Inflammatory macrophage treated with lipopolysaccharide for 4 hours (primary cell): Measurements from ENCODE around the gene NPDC1.
A peak's percentile ranks its signal among the peaks of the same experiment; 100 is the strongest.
"Not testable (repeated sequence)": the region's sequence is repeated elsewhere in the genome, so short reads cannot be mapped to it uniquely, and the experiment has no call there.

Source experiments
- DNase-seq: peaks from one replicate; pipeline ENCODE4 v3.0.0-alpha.2; 2020

NPDC1 gene

GRCh38 chr9:137074657-137075274, 28.8 kb upstream of the NPDC1 start:
- DNase-seq = no peak

- no peak for DNase-seq
Observed at GRCh38 chr9:137073992-137074399, 28.0 kb upstream of the NPDC1 start.

- DNase-seq = no peak
Observed at GRCh38 chr9:137071282-137071681, 25.3 kb upstream of the NPDC1 start.

GRCh38 chr9:137070906-137071275, 24.9 kb upstream of the NPDC1 start:
- DNase-seq = peak; percentile 14

DNA sequence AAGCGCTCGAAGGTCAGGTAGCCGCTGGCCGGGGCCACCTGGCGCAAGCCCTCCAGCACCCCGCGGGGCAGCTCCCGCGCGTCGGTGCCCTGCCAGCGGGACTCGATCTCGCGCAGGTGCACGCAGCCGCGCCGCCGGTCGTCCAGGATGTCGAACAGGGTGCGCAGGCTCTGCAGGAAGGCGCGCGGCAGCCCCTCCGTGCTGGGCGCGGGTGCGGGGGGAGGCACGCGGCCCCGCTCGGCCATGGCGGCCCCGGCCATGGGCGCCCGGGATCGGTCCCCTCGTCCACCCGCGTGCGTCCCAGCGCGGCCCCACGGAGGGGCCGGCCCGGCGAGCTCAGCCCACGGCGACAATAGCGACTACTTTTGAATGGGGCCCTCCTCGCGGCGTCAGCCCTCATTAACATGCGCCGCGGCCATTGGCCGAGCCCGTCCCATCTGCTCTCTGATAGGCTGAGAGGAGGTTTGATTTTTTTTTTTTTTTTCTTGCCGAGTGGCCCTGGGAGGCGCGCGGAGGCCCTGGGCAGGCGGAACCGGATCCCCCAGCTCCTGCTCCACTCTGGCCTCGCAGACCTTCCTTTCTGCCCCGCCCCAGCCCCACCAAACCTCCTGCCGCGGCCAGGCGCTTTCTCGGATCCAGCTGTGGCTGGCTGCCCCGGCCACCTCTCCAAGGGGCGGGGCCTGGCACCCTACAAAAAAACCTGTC, 24.4 kb upstream of the NPDC1 start, which contains the start of gene SAPCD2:
Gene SAPCD2 (minus strand): TSS at position 357 of the 705 bp plus-strand sequence. CDS start 97 bp downstream, at position 260.
- peak; percentile 93 for DNase-seq

- no peak for DNase-seq
Observed at GRCh38 chr9:137069508-137070091, 23.6 kb upstream of the NPDC1 start.

- DNase-seq = no peak
Observed at GRCh38 chr9:137068539-137069507, 22.8 kb upstream of the NPDC1 start.

- peak; percentile 77 for DNase-seq
Observed at GRCh38 chr9:137067860-137068538, 22.0 kb upstream of the NPDC1 start.

GRCh38 chr9:137066096-137066861, 20.3 kb upstream of the NPDC1 start:
- no peak for DNase-seq

GRCh38 chr9:137065336-137065967, 19.5 kb upstream of the NPDC1 start:
- DNase-seq = no peak

DNA sequence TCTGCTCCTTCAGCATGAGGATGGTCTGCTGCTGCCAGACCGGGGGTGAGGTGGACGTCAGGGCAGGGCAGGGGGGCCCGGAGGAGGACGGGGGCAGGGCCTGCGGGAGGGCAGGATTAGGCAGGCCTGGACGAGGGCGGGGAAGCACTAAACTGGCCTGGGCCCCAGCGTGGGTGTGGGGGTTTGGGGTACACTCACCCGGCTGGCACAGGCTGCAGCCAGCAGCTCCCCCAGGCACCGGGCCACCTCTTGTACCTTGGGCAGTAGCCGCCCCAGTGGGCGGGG, 18.8 kb upstream of the NPDC1 start:
- DNase-seq = no peak

GRCh38 chr9:137064027-137064879, 18.3 kb upstream of the NPDC1 start:
- peak; percentile 50 for DNase-seq

DNA sequence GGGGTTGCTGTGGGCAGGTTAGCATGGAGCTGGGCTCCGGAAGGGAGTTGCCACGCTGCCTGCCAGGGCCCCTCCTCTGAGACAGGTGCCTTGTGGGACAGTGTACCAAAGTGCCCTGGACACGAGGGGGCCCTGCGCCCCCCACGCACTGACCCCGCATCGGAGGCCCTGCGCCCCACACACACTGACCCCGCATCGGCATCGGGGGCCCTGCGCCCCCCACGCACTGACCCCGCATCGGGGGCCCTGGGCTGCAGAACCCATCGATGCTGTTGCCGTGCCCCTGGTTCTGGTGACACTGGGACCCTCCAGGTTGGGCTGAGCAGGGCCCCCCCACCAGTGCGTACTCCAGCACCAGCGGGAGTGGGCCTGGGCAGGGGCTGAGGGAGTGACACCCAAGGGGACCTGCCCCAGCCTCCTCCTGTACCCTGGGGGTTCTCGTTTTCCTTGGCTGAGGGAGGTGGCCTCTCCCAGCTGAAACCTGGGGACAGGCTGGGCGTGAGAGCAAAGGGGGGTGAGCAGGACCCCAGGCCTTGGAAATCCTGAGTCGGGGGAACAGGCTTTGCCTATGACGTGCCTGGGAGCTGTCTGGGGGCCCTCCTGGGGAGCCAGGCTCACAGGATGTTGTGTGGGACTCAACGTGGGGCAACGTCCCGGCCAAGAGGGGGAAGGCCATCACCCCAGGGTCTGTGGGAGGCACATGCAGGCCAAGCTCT, 17.5 kb upstream of the NPDC1 start:
- DNase-seq = no peak

- not testable (repeated sequence) for DNase-seq
Observed at GRCh38 chr9:137062798-137063197, 16.8 kb upstream of the NPDC1 start.

- DNase-seq = no peak
Observed at GRCh38 chr9:137062384-137062783, 16.4 kb upstream of the NPDC1 start.

DNA sequence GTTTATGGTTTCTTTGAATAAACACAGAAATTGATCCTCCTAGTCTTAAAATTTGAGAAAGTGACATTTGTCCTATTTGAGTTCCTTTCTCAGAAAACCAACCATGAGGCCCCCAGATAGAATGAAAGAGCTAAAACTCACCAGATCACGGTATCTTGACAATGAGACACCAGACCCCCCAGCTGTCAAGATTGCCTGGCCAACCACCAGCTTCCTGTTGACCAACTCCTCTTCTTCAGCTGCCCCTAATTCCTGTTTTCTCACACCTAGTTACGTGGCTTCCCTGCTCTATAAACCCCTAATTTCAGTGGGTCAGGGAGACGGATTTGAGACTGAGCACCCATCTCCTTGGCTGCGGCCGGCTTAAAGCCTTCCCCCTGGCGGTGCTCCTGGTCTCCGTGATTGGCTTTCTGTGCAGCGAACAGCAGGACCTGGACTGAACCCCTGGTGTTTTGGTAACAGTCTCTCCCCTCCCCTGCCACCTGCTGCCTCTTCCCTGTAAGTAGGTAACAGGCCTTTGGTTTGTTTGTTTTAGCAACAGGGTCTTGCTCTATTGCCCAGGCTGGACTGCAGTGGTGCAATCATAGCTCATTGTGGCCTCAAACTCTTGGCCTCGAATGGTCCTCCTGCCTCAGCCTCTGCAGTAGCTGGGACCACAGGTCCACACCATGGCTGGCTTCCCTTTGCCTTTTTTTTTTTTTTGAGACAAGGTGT, 12.7 kb upstream of the NPDC1 start:
- no peak for DNase-seq

DNA sequence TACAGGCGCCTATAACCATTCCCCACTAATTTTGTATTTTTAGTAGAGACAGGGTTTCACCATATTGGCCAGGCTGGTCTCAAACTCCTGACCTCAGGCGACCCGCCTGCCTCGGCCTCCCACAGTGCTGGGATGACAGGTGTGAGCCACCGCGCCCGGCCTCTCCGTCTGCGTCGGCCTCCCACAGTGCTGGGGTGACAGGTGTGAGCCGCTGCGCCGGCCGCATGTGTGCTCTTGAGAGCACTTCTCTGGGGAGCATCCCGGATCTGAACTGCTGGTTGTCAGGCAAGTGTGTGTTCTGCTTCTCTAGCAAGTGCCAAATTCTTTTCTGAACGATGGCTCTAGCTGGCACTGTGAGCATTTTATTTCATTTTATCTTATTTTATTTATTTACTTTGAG, 11.6 kb upstream of the NPDC1 start:
- DNase-seq = no peak

- no peak for DNase-seq
Observed at GRCh38 chr9:137056739-137057415, 10.9 kb upstream of the NPDC1 start.
